ENCODE data around the gene CSNK1D.
A peak's percentile ranks its signal among the peaks of the same experiment; 100 is the strongest.

The CSNK1D gene

DNA sequence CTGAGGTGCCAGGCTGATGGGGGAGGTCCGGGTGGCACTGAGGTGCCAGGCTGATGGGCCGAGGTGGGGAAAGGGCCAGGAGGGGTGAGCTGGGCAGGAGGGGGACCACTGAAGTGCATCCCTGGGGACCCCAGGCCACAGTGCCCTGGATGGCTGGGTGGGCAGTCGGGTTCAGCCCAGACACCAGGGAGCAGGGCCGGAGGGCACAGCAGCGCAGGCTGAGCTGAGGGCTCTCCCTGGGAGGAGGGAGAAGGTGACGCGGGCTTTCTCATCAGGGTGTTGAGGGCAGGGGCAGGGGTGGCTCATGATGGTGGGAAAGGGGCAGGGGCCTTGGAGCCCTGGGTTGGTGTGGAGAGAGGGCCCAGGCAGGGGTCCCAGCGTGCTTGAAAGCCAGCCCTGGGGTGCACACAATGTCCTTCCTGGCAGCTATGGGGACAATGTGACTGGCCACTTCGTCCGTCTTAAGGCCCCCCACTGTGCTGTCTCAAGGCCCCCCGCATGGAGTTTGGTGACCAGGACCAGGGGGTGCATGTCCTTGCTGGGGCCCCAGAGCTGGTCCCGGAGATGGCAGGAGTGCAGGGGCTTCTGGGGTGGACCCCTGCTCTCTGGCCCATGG is 27.9 kb upstream of the CSNK1D start:
- no peak for DNase-seq (ENCODE audit: insufficient read length, low spot score)
- no peak for FAIRE-seq
- no peak for TF ChIP-seq PAX5 (IDR thresholded peaks at IDR 0.05; ENCODE audit: insufficient read depth, low read length, severe bottlenecking)
- TF ChIP-seq TAF1 (IDR thresholded peaks at IDR 0.05; ENCODE audit: low read depth, low read length), result no peak
- no peak for TF ChIP-seq SPI1 (IDR thresholded peaks at IDR 0.05; ENCODE audit: low read depth, low read length)
- TF ChIP-seq POLR2AphosphoS5 (IDR thresholded peaks at IDR 0.05; ENCODE audit: low read depth, low read length), result no peak
- TF ChIP-seq POU2F2 (IDR thresholded peaks at IDR 0.05; ENCODE audit: low read depth, low read length), result no peak
- no peak for TF ChIP-seq POLR2A (IDR thresholded peaks at IDR 0.05; ENCODE audit: low read depth, low read length)

- no peak for DNase-seq (ENCODE audit: insufficient read length, low spot score)
- TF ChIP-seq SPI1 (IDR thresholded peaks at IDR 0.05; ENCODE audit: low read depth, low read length) (no peak), POLR2A (IDR thresholded peaks at IDR 0.05; ENCODE audit: low read depth, low read length) (no peak), PAX5 (IDR thresholded peaks at IDR 0.05; ENCODE audit: insufficient read depth, low read length, severe bottlenecking) (no peak), TAF1 (IDR thresholded peaks at IDR 0.05; ENCODE audit: low read depth, low read length) (no peak), POU2F2 (IDR thresholded peaks at IDR 0.05; ENCODE audit: low read depth, low read length) (no peak), POLR2AphosphoS5 (IDR thresholded peaks at IDR 0.05; ENCODE audit: low read depth, low read length) (no peak)
- peak; percentile 33 for FAIRE-seq
These were observed 27.3 kb upstream of the CSNK1D start for GRCh38 chr17:82300707-82301270.

GRCh38 chr17:82300228-82300627 is 26.7 kb upstream of the CSNK1D start:
- TF ChIP-seq POU2F2 (IDR thresholded peaks at IDR 0.05; ENCODE audit: low read depth, low read length) (no peak), POLR2AphosphoS5 (IDR thresholded peaks at IDR 0.05; ENCODE audit: low read depth, low read length) (no peak), TAF1 (IDR thresholded peaks at IDR 0.05; ENCODE audit: low read depth, low read length) (no peak), POLR2A (IDR thresholded peaks at IDR 0.05; ENCODE audit: low read depth, low read length) (no peak), PAX5 (IDR thresholded peaks at IDR 0.05; ENCODE audit: insufficient read depth, low read length, severe bottlenecking) (no peak), SPI1 (IDR thresholded peaks at IDR 0.05; ENCODE audit: low read depth, low read length) (no peak)
- FAIRE-seq (no peak), DNase-seq (ENCODE audit: insufficient read length, low spot score) (no peak)

GRCh38 chr17:82299452-82299851 is 26.0 kb upstream of the CSNK1D start:
- DNase-seq (ENCODE audit: insufficient read length, low spot score) (no peak), FAIRE-seq (no peak)
- no peak for TF ChIP-seq TAF1 (IDR thresholded peaks at IDR 0.05; ENCODE audit: low read depth, low read length)
- no peak for TF ChIP-seq POLR2AphosphoS5 (IDR thresholded peaks at IDR 0.05; ENCODE audit: low read depth, low read length)
- TF ChIP-seq PAX5 (IDR thresholded peaks at IDR 0.05; ENCODE audit: insufficient read depth, low read length, severe bottlenecking), result no peak
- TF ChIP-seq POLR2A (IDR thresholded peaks at IDR 0.05; ENCODE audit: low read depth, low read length), result no peak
- TF ChIP-seq POU2F2 (IDR thresholded peaks at IDR 0.05; ENCODE audit: low read depth, low read length), result no peak
- no peak for TF ChIP-seq SPI1 (IDR thresholded peaks at IDR 0.05; ENCODE audit: low read depth, low read length)

DNA sequence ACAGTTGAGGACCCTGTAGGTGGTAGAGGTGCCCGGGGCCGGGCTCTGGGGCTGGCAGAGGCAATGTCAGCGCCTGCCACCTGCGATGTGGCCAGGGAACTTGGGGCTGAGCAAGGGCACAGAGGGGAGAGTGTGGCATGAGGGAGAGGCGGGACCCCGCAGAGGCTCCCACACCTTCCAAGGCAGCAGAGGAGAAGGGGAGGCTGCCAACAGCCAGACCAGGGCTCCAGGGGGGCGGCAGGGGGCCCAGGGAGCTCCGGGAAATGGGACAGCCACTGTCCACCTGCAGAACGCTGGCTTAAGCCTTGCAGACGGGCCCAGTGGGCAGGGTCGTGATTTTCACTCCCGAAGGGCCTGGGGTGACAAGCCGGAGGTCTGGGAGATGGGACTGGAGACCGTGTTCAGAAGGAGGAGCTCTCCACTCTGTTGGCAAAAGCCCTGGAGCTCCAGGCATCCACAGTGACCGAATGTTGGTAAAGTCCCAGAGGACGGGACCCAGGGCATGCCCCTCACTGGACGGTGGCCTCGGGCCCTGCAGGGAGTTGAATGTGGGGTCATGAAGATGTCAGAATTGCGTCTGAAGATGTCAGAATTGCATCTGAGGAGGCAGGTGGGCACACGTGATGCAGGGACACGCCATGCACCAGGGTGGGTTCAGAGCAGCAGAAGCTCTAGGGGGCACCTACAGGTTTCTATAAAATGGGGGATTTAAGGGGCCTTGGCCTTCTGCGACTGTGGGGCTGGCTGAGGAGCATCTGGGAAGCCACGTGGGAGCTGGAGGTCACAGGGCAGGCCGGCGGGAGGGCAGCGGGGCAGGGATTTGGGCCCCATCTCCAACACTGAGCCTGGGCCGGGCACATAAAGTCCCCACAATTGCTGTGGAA is 25.3 kb upstream of the CSNK1D start:
- TF ChIP-seq TAF1 (IDR thresholded peaks at IDR 0.05; ENCODE audit: low read depth, low read length) (no peak), POLR2A (IDR thresholded peaks at IDR 0.05; ENCODE audit: low read depth, low read length) (no peak), SPI1 (IDR thresholded peaks at IDR 0.05; ENCODE audit: low read depth, low read length) (no peak), PAX5 (IDR thresholded peaks at IDR 0.05; ENCODE audit: insufficient read depth, low read length, severe bottlenecking) (no peak), POLR2AphosphoS5 (IDR thresholded peaks at IDR 0.05; ENCODE audit: low read depth, low read length) (no peak), POU2F2 (IDR thresholded peaks at IDR 0.05; ENCODE audit: low read depth, low read length) (no peak)
- DNase-seq (ENCODE audit: insufficient read length, low spot score), result no peak
- no peak for FAIRE-seq

- DNase-seq (ENCODE audit: insufficient read length, low spot score), result peak; percentile 83
- no peak for TF ChIP-seq SPI1 (IDR thresholded peaks at IDR 0.05; ENCODE audit: low read depth, low read length)
- TF ChIP-seq TAF1 (IDR thresholded peaks at IDR 0.05; ENCODE audit: low read depth, low read length), result peak; percentile 68; the same call in 1 of the 2 replicates
- peak; percentile 86 for TF ChIP-seq PAX5 (IDR thresholded peaks at IDR 0.05; ENCODE audit: insufficient read depth, low read length, severe bottlenecking)
- peak; percentile 68; the same call in 1 of the 2 replicates for TF ChIP-seq POU2F2 (IDR thresholded peaks at IDR 0.05; ENCODE audit: low read depth, low read length)
- peak; percentile 87 for TF ChIP-seq POLR2AphosphoS5 (IDR thresholded peaks at IDR 0.05; ENCODE audit: low read depth, low read length)
- peak; percentile 78 for TF ChIP-seq POLR2A (IDR thresholded peaks at IDR 0.05; ENCODE audit: low read depth, low read length)
- FAIRE-seq, result peak; percentile 93
These were observed 24.4 kb upstream of the CSNK1D start for GRCh38 chr17:82297714-82298537.

GRCh38 chr17:82297280-82297713 is 23.8 kb upstream of the CSNK1D start:
- peak; percentile 81 for FAIRE-seq
- DNase-seq (ENCODE audit: insufficient read length, low spot score), result no peak
- TF ChIP-seq TAF1 (IDR thresholded peaks at IDR 0.05; ENCODE audit: low read depth, low read length) (no peak; the same call in 1 of the 2 replicates), POLR2A (IDR thresholded peaks at IDR 0.05; ENCODE audit: low read depth, low read length) (no peak), PAX5 (IDR thresholded peaks at IDR 0.05; ENCODE audit: insufficient read depth, low read length, severe bottlenecking) (no peak), POU2F2 (IDR thresholded peaks at IDR 0.05; ENCODE audit: low read depth, low read length) (no peak), POLR2AphosphoS5 (IDR thresholded peaks at IDR 0.05; ENCODE audit: low read depth, low read length) (no peak), SPI1 (IDR thresholded peaks at IDR 0.05; ENCODE audit: low read depth, low read length) (no peak)

- peak; percentile 13 for FAIRE-seq
- TF ChIP-seq PAX5 (IDR thresholded peaks at IDR 0.05; ENCODE audit: insufficient read depth, low read length, severe bottlenecking) (no peak), POLR2A (IDR thresholded peaks at IDR 0.05; ENCODE audit: low read depth, low read length) (no peak)
- no peak for DNase-seq (ENCODE audit: insufficient read length, low spot score)
These were observed 23.2 kb upstream of the CSNK1D start for GRCh38 chr17:82296511-82297279.

Data from GM12891 (cell line).